Measurements from ENCODE around the gene CEBPE.

Gene CEBPE

GRCh38 chr14:23074906-23075305, 44.1 kb downstream of the CEBPE start:
- no peak for DNase-seq

GRCh38 chr14:23071921-23072539, 47.0 kb downstream of the CEBPE start:
- no peak for DNase-seq

- DNase-seq = peak; percentile 62
Measured at GRCh38 chr14:23071244-23071920, 47.7 kb downstream of the CEBPE start.

- no peak for DNase-seq
Measured at GRCh38 chr14:23070262-23071129, 48.6 kb downstream of the CEBPE start.

GRCh38 chr14:23069413-23069806, 49.6 kb downstream of the CEBPE start:
- DNase-seq = no peak

- DNase-seq = peak; percentile 57
Measured at GRCh38 chr14:23068789-23069412, 50.2 kb downstream of the CEBPE start.

GRCh38 chr14:23067847-23068788, 50.9 kb downstream of the CEBPE start:
- no peak for DNase-seq
